NCI-H2081 treated with DMSO at 0.1 percent for 48 hours (cell line): ENCODE data around the gene DCXR.

Source experiments
- DNase-seq: peaks from one replicate; lab custom pipeline; 2025; lab: John Stamatoyannopoulos, UW

Gene DCXR

GRCh38 chr17:82055023-82055964 is 17.8 kb upstream of the DCXR start:
- DNase-seq: no peak

GRCh38 chr17:82054351-82055022 is 17.0 kb upstream of the DCXR start:
- no peak for DNase-seq

GRCh38 chr17:82053556-82054263 is 16.2 kb upstream of the DCXR start:
- DNase-seq: no peak

GRCh38 chr17:82053130-82053529 is 15.6 kb upstream of the DCXR start:
- DNase-seq: no peak

GRCh38 chr17:82052638-82053059 is 15.2 kb upstream of the DCXR start:
- DNase-seq: no peak

GRCh38 chr17:82051776-82052637 is 14.5 kb upstream of the DCXR start, which contains the start of the genes GPS1 and RFNG:
TSS of gene GPS1 (plus strand) at chr17:82051898. CDS start at chr17:82051932, 34 bp downstream.
TSS of gene RFNG (minus strand) at chr17:82051811. CDS start at chr17:82051766, 45 bp downstream.
- DNase-seq: no peak

- no peak for DNase-seq
These were observed 13.5 kb upstream of the DCXR start for GRCh38 chr17:82050761-82051641.

GRCh38 chr17:82050152-82050760 is 12.8 kb upstream of the DCXR start:
- no peak for DNase-seq

- DNase-seq: no peak
These were observed 12.0 kb upstream of the DCXR start for GRCh38 chr17:82049521-82049971.

GRCh38 chr17:82049106-82049505 is 11.6 kb upstream of the DCXR start:
- no peak for DNase-seq

- no peak for DNase-seq
These were observed 11.1 kb upstream of the DCXR start for GRCh38 chr17:82048571-82048971.

- no peak for DNase-seq
These were observed 10.5 kb upstream of the DCXR start for GRCh38 chr17:82047914-82048570.

- no peak for DNase-seq
These were observed 9.9 kb upstream of the DCXR start for GRCh38 chr17:82047379-82047778.

- no peak for DNase-seq
These were observed 9.4 kb upstream of the DCXR start for GRCh38 chr17:82046903-82047302.

GRCh38 chr17:82045936-82046484 is 8.5 kb upstream of the DCXR start:
- no peak for DNase-seq

GRCh38 chr17:82043507-82043906 is 6.0 kb upstream of the DCXR start:
- no peak for DNase-seq

- DNase-seq: no peak
These were observed 5.2 kb upstream of the DCXR start for GRCh38 chr17:82042649-82043048.

GRCh38 chr17:82041144-82041814 is 3.8 kb upstream of the DCXR start:
- DNase-seq: no peak
